DOHH2 (cell line): ENCODE results near the gene MMP2.

Experiments used
- CTCF ChIP-seq: fragments of 200-600 bp; sonication (generic); IDR thresholded peaks from one replicate; pipeline ENCODE4 v1.5.1; 2014; ENCODE audit warnings: antibody characterized with exemption, mild to moderate bottlenecking, low read depth, low read length; ENCODE audit not compliant: poor library complexity, severe bottlenecking
- EZH2phosphoT487 ChIP-seq: fragments of 200-600 bp; sonication (generic); IDR thresholded peaks from 2 replicates; pipeline ENCODE4 v1.6.1; 2017; ENCODE audit warnings: borderline replicate concordance, mild to moderate bottlenecking, antibody characterized with exemption, low read length, moderate library complexity, mixed read lengths

DNA sequence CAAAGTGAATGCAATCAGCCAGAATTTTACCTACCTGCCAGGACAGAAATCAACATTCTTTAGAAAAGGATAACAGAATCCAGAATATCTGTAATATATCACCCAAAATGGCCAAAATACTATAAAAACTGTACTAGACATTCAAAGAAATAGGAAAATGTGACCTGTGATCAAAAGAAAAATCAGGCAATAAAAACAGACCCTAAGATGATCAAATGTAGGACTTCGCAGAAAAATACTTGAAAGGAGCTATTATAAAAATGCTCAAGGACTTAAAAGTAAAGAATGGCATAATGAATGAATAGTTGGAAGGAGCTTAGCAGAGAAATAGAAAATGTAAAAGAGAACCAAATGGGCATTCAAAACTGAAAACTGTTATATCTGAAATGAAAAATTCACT is 33.9 kb downstream of the MMP2 start:
- no peak for TF ChIP-seq CTCF
- no peak for TF ChIP-seq EZH2phosphoT487
